Neural cell (in vitro differentiated cells): ENCODE measurements around the gene GSG1. TPM values are rescaled to one million over a fixed set of nuclear protein-coding genes. Genes with fewer than 3 reads are reported as not detected.
"Not testable (repeated sequence)": the region's sequence is repeated elsewhere in the genome, so short reads cannot be mapped to it uniquely, and the experiment has no call there.

Source experiments
- H2AFZ ChIP-seq: fragments of 200-600, 300-800 bp; sonication (generic), shearing (Covaris generic); 2 replicates; pipeline ENCODE4 v1.6.0; 2014; ENCODE audit warnings: low read depth, mild to moderate bottlenecking, antibody characterized with exemption, low read length, moderate library complexity
- H3F3A ChIP-seq: fragments of 200-600 bp; shearing (Covaris generic); 2 replicates; pipeline ENCODE4 v1.6.1; 2016; ENCODE audit warnings: mild to moderate bottlenecking, moderate library complexity, mixed read lengths, antibody characterized with exemption, low read length; ENCODE audit not compliant: insufficient read depth, poor library complexity, severe bottlenecking
- H3K27ac ChIP-seq: fragments of 200-600, 300-800 bp; sonication (generic), shearing (Covaris generic); 2 replicates; pipeline ENCODE4 v1.5.1; 2014; ENCODE audit warnings: mild to moderate bottlenecking, low read length, moderate library complexity
- H3K27me3 ChIP-seq: fragments of 300-800, 200-600 bp; sonication (generic), shearing (Covaris generic); 2 replicates; pipeline ENCODE4 v1.6.0; 2014; ENCODE audit warnings: mild to moderate bottlenecking, low read depth, low read length, moderate library complexity; ENCODE audit not compliant: insufficient read depth
- H3K36me3 ChIP-seq: fragments of 300-800, 200-600 bp; sonication (generic), shearing (Covaris generic); 2 replicates; pipeline ENCODE4 v1.5.1; 2014; ENCODE audit warnings: mild to moderate bottlenecking, antibody characterized with exemption, low read length, moderate library complexity; ENCODE audit not compliant: insufficient read depth
- H3K4me2 ChIP-seq: fragments of 300-800, 200-600 bp; sonication (generic), shearing (Covaris generic); 2 replicates; pipeline ENCODE4 v1.6.0; 2014; ENCODE audit warnings: mild to moderate bottlenecking, low read length
- H3K4me3 ChIP-seq: fragments of 300-800, 200-600 bp; sonication (generic), shearing (Covaris generic); 2 replicates; pipeline ENCODE4 v1.5.1; 2014; ENCODE audit warnings: mild to moderate bottlenecking, low read length, moderate library complexity
- H3K79me2 ChIP-seq: fragments of 200-600 bp; shearing (Covaris generic); replicated peaks from 2 replicates; pipeline ENCODE4 v1.6.0; 2014; ENCODE audit warnings: mild to moderate bottlenecking, low read length, moderate library complexity; ENCODE audit not compliant: insufficient read depth
- H3K9ac ChIP-seq: fragments of 300-800, 200-600 bp; sonication (generic), shearing (Covaris generic); 2 replicates; pipeline ENCODE4 v1.6.1; 2016; ENCODE audit warnings: mild to moderate bottlenecking, low read length, mixed read lengths
- H3K9me2 ChIP-seq: fragments of 200-600 bp; shearing (Covaris generic); 2 replicates; pipeline ENCODE4 v1.6.1; 2016; ENCODE audit warnings: mild to moderate bottlenecking, low read length, mixed read lengths; ENCODE audit not compliant: insufficient read depth
- H3K9me3 ChIP-seq: fragments of 200-600, 300-800 bp; sonication (generic), shearing (Covaris generic); 2 replicates; pipeline ENCODE4 v1.6.1; 2016; ENCODE audit warnings: mild to moderate bottlenecking, mixed run types, low read length, moderate library complexity, mixed read lengths
- H4K20me1 ChIP-seq: fragments of 200-600 bp; shearing (Covaris generic); 2 replicates; pipeline ENCODE4 v1.6.1; 2016; ENCODE audit warnings: mild to moderate bottlenecking, mixed run types; ENCODE audit not compliant: insufficient read depth
- CTCF ChIP-seq: fragments of 450-650 bp; IDR thresholded peaks from 2 replicates; pipeline ENCODE4 v1.5.1; 2014; ENCODE audit warnings: antibody characterized with exemption, mild to moderate bottlenecking, moderate library complexity; ENCODE audit not compliant: poor library complexity, severe bottlenecking
- EP300 ChIP-seq: fragments of 450-650 bp; conservative IDR thresholded peaks from 2 replicates; pipeline ENCODE4 v1.6.1; 2014; ENCODE audit warnings: antibody characterized with exemption, mild to moderate bottlenecking, moderate library complexity; ENCODE audit not compliant: poor library complexity, severe bottlenecking
- EZH2 ChIP-seq: fragments of 200-600, 300-800 bp; shearing (Covaris generic), sonication (generic); IDR thresholded peaks from 2 replicates; pipeline ENCODE4 v1.6.1; 2014; ENCODE audit warnings: antibody characterized with exemption, low read length, borderline replicate concordance, mild to moderate bottlenecking; ENCODE audit not compliant: insufficient read depth, poor library complexity, severe bottlenecking
- MXI1 ChIP-seq: fragments of 450-650 bp; conservative IDR thresholded peaks from 2 replicates; pipeline ENCODE4 v1.6.1; 2014; ENCODE audit warnings: antibody characterized with exemption, mild to moderate bottlenecking; ENCODE audit not compliant: poor library complexity, severe bottlenecking
- POLR2AphosphoS5 ChIP-seq: IDR thresholded peaks from 2 replicates; pipeline ENCODE4 v1.6.1; 2012
- RAD21 ChIP-seq: fragments of 450-650 bp; conservative IDR thresholded peaks from 2 replicates; pipeline ENCODE4 v1.6.1; 2014; ENCODE audit warnings: antibody characterized with exemption, mild to moderate bottlenecking, moderate library complexity
- REST ChIP-seq: IDR thresholded peaks from 2 replicates; pipeline ENCODE4 v1.6.1; 2012; ENCODE audit warnings: borderline replicate concordance
- SMC3 ChIP-seq: fragments of 450-650 bp; conservative IDR thresholded peaks from 2 replicates; pipeline ENCODE4 v1.6.1; 2014; ENCODE audit warnings: antibody characterized with exemption, mild to moderate bottlenecking, moderate library complexity; ENCODE audit not compliant: poor library complexity
- TAF1 ChIP-seq: IDR thresholded peaks from 2 replicates; pipeline ENCODE4 v1.6.1; 2012; ENCODE audit warnings: low read depth
- polyA plus RNA-seq: library from polyadenylated mRNA; depleted of rRNA; stranded (reverse); fragments of >200 nt; gene quantifications from 2 replicates; pipeline ENCODE4 v1.2.3, GENCODE V29; 2014

Gene GSG1
- polyA plus RNA-seq, 1 donor from 2014 or later: 0.17 TPM

DNA sequence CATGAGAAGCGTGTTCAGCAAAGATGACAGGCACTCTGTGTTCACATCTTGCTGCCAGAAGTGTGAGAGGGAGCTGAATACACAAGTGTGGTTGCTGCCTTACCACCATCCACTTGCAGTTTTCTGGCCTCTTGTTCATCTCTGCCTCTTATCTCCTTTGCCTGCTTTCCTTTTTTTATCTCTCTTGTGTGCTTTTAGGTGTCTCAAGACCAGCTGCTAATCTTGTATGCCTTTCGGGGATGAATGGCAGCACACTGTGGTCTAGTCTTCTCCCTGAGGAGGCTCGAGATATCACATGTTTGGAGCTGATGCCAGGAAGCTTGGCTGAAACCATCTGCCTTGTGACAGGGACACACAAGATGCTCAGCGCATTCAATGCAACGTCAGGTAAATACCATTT is 42.1 kb downstream of the GSG1 start:
- H4K20me1 ChIP-seq: no peaks in the 10 kb centered on the region
- H3K79me2 ChIP-seq: no peaks in the 10 kb centered on the region
- H3K4me3 ChIP-seq: no peak overlapping the region
- no peak for TF ChIP-seq SMC3
- no peak overlapping the region for H3K4me2 ChIP-seq
- H2AFZ ChIP-seq: no peak overlapping the region
- no peaks in the 10 kb centered on the region for H3F3A ChIP-seq
- H3K9me3 ChIP-seq: no peaks in the 10 kb centered on the region
- peaks cover 16% of the 10 kb centered on the region for H3K36me3 ChIP-seq
- no peak overlapping the region for H3K9ac ChIP-seq
- no peaks in the 10 kb centered on the region for H3K9me2 ChIP-seq
- no peak overlapping the region for H3K27ac ChIP-seq
- no peaks in the 10 kb centered on the region for H3K27me3 ChIP-seq

DNA sequence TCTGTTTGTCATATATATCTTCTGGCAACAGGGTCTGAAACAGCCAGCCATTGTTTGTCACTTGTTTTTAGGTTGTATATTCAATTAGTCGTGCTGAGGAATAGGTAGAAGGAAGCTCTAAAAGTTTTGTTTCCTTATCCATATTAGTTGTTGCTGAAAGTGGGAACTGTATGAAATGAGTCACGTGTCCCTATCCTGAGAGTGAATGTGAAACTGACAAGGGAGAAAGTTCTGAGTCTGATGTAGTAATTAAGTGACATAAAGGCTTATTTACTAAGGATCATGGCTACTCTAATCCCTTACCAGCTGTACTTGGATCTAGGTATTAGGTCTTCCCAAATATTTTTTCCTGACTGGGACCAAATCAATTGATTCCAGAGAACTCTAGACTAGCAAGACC is 42.9 kb downstream of the GSG1 start:
- H3K9ac ChIP-seq: no peak overlapping the region
- no peak overlapping the region for H3K27ac ChIP-seq
- no peaks in the 10 kb centered on the region for H3K79me2 ChIP-seq
- H3F3A ChIP-seq: no peaks in the 10 kb centered on the region
- no peaks in the 10 kb centered on the region for H3K9me2 ChIP-seq
- H3K36me3 ChIP-seq: peaks cover 16% of the 10 kb centered on the region
- H2AFZ ChIP-seq: no peak overlapping the region
- H3K4me2 ChIP-seq: no peak overlapping the region
- no peaks in the 10 kb centered on the region for H4K20me1 ChIP-seq
- H3K4me3 ChIP-seq: no peak overlapping the region
- H3K9me3 ChIP-seq: no peaks in the 10 kb centered on the region
- H3K27me3 ChIP-seq: no peaks in the 10 kb centered on the region
- TF ChIP-seq SMC3: no peak
- TF ChIP-seq POLR2AphosphoS5: no peak
- no peak for TF ChIP-seq RAD21
- TF ChIP-seq CTCF: no peak
- TF ChIP-seq TAF1: no peak
- no peak for TF ChIP-seq MXI1
- no peak for TF ChIP-seq EP300
- TF ChIP-seq REST: no peak
- TF ChIP-seq EZH2: no peak

GRCh38 chr12:13053617-13054016 is 49.9 kb downstream of the GSG1 start:
- not testable (repeated sequence) for H3K36me3 ChIP-seq, H4K20me1 ChIP-seq, H3K9me2 ChIP-seq, H3K4me3 ChIP-seq, H3K4me2 ChIP-seq, H3K27me3 ChIP-seq, H2AFZ ChIP-seq, H3K9ac ChIP-seq, H3F3A ChIP-seq, H3K79me2 ChIP-seq, H3K27ac ChIP-seq, H3K9me3 ChIP-seq
